ENCODE results near the gene MRRF.
A peak's percentile ranks its signal among the peaks of the same experiment; 100 is the strongest.

Gene MRRF

GRCh38 chr9:122256206-122256605 lies 8.5 kb upstream of the MRRF start:
- no peak overlapping the region for H3K4me3 ChIP-seq
- no peak overlapping the region for H3K9ac ChIP-seq (ENCODE audit: insufficient read length)
- no peak overlapping the region for H3K27ac ChIP-seq
- no peak for DNase-seq (ENCODE audit: low read depth, low spot score)
- TF ChIP-seq FOXP2 (optimal IDR thresholded peaks at IDR 0.05; ENCODE audit: control extremely low read depth, extremely low read length, insufficient read depth) (no peak), EZH2 (IDR thresholded peaks at IDR 0.05) (no peak), POLR2AphosphoS5 (IDR thresholded peaks at IDR 0.05; ENCODE audit: borderline replicate concordance, low read depth, low read length) (no peak)
- peaks cover 64% of the 10 kb centered on the region for H3K36me3 ChIP-seq (ENCODE audit: insufficient read depth, low read length)
- no peaks in the 10 kb centered on the region for H3K9me3 ChIP-seq (ENCODE audit: low read depth, low read length)

GRCh38 chr9:122258886-122259415 lies 5.7 kb upstream of the MRRF start:
- Histone ChIP-seq H3K9ac (ENCODE audit: insufficient read length) (no peak overlapping the region), H3K9me3 (ENCODE audit: low read depth, low read length) (no peaks in the 10 kb centered on the region), H3K27ac (no peak overlapping the region), H3K4me3 (no peak overlapping the region), H3K36me3 (ENCODE audit: insufficient read depth, low read length) (peaks cover 46% of the 10 kb centered on the region)
- TF ChIP-seq FOXP2 (optimal IDR thresholded peaks at IDR 0.05; ENCODE audit: control extremely low read depth, extremely low read length, insufficient read depth) (no peak), POLR2AphosphoS5 (IDR thresholded peaks at IDR 0.05; ENCODE audit: borderline replicate concordance, low read depth, low read length) (no peak), EZH2 (IDR thresholded peaks at IDR 0.05) (no peak)
- no peak for DNase-seq (ENCODE audit: low read depth, low spot score)

- Histone ChIP-seq H3K27ac (no peak overlapping the region), H3K36me3 (ENCODE audit: insufficient read depth, low read length) (peaks cover 39% of the 10 kb centered on the region), H3K4me3 (no peak overlapping the region), H3K9me3 (ENCODE audit: low read depth, low read length) (no peaks in the 10 kb centered on the region), H3K9ac (ENCODE audit: insufficient read length) (no peak overlapping the region)
- TF ChIP-seq FOXP2 (optimal IDR thresholded peaks at IDR 0.05; ENCODE audit: control extremely low read depth, extremely low read length, insufficient read depth) (no peak), POLR2AphosphoS5 (IDR thresholded peaks at IDR 0.05; ENCODE audit: borderline replicate concordance, low read depth, low read length) (no peak), EZH2 (IDR thresholded peaks at IDR 0.05) (no peak)
- DNase-seq (ENCODE audit: low read depth, low spot score) = no peak
These were observed 3.2 kb upstream of the MRRF start for GRCh38 chr9:122261469-122261881.

- no peak for DNase-seq (ENCODE audit: low read depth, low spot score)
- no peak overlapping the region for H3K9ac ChIP-seq (ENCODE audit: insufficient read length)
These were observed 2.6 kb upstream of the MRRF start for GRCh38 chr9:122262073-122262472.

GRCh38 chr9:122263699-122264349 lies 858 bp upstream of the MRRF start:
- peak overlapping the region; percentile 88 for H3K4me3 ChIP-seq
- peak overlapping the region; percentile 91 for H3K9ac ChIP-seq (ENCODE audit: insufficient read length)
- TF ChIP-seq POLR2AphosphoS5 (IDR thresholded peaks at IDR 0.05; ENCODE audit: borderline replicate concordance, low read depth, low read length) (no peak), EZH2 (IDR thresholded peaks at IDR 0.05) (no peak), FOXP2 (optimal IDR thresholded peaks at IDR 0.05; ENCODE audit: control extremely low read depth, extremely low read length, insufficient read depth) (no peak)
- no peak for DNase-seq (ENCODE audit: low read depth, low spot score)
- peaks cover 27% of the 10 kb centered on the region for H3K36me3 ChIP-seq (ENCODE audit: insufficient read depth, low read length)
- no peaks in the 10 kb centered on the region for H3K9me3 ChIP-seq (ENCODE audit: low read depth, low read length)
- 0 out of 2 replicates have a peak overlapping the region, but pooled peaks have one; percentile 42 for H3K27ac ChIP-seq

More at GRCh38 chr9:122262073-122262472, 2.6 kb upstream of the MRRF start:
- TF ChIP-seq FOXP2 (optimal IDR thresholded peaks at IDR 0.05; ENCODE audit: control extremely low read depth, extremely low read length, insufficient read depth) (no peak), EZH2 (IDR thresholded peaks at IDR 0.05) (no peak), POLR2AphosphoS5 (IDR thresholded peaks at IDR 0.05; ENCODE audit: borderline replicate concordance, low read depth, low read length) (no peak)
- no peak overlapping the region for H3K4me3 ChIP-seq
- peaks cover 39% of the 10 kb centered on the region for H3K36me3 ChIP-seq (ENCODE audit: insufficient read depth, low read length)
- H3K9me3 ChIP-seq (ENCODE audit: low read depth, low read length) = no peaks in the 10 kb centered on the region
- H3K27ac ChIP-seq = no peak overlapping the region

GRCh38 chr9:122265149-122265915 lies 650 bp downstream of the MRRF start:
- peaks cover 16% of the 10 kb centered on the region for H3K36me3 ChIP-seq (ENCODE audit: insufficient read depth, low read length)
- no peak for TF ChIP-seq EZH2 (IDR thresholded peaks at IDR 0.05)
- no peak for TF ChIP-seq POLR2AphosphoS5 (IDR thresholded peaks at IDR 0.05; ENCODE audit: borderline replicate concordance, low read depth, low read length)
- no peak for TF ChIP-seq FOXP2 (optimal IDR thresholded peaks at IDR 0.05; ENCODE audit: control extremely low read depth, extremely low read length, insufficient read depth)
- H3K9ac ChIP-seq (ENCODE audit: insufficient read length) = peak overlapping the region; percentile 91
- H3K9me3 ChIP-seq (ENCODE audit: low read depth, low read length) = no peaks in the 10 kb centered on the region
- peak overlapping the region; percentile 60 for H3K27ac ChIP-seq
- H3K4me3 ChIP-seq = peak overlapping the region; percentile 88
- no peak for DNase-seq (ENCODE audit: low read depth, low spot score)

- DNase-seq (ENCODE audit: low read depth, low spot score) = no peak
- no peak for TF ChIP-seq EZH2 (IDR thresholded peaks at IDR 0.05)
- TF ChIP-seq FOXP2 (optimal IDR thresholded peaks at IDR 0.05; ENCODE audit: control extremely low read depth, extremely low read length, insufficient read depth) = no peak
- no peak for TF ChIP-seq POLR2AphosphoS5 (IDR thresholded peaks at IDR 0.05; ENCODE audit: borderline replicate concordance, low read depth, low read length)
- no peak overlapping the region for H3K27ac ChIP-seq
- no peaks in the 10 kb centered on the region for H3K9me3 ChIP-seq (ENCODE audit: low read depth, low read length)
- H3K4me3 ChIP-seq = no peak overlapping the region
- H3K9ac ChIP-seq (ENCODE audit: insufficient read length) = no peak overlapping the region
- peaks cover 32% of the 10 kb centered on the region for H3K36me3 ChIP-seq (ENCODE audit: insufficient read depth, low read length)
These were observed 3.5 kb downstream of the MRRF start for GRCh38 chr9:122268041-122268814.

GRCh38 chr9:122274055-122274454 lies 9.4 kb downstream of the MRRF start:
- Histone ChIP-seq H3K9me3 (ENCODE audit: low read depth, low read length) (peaks cover 17% of the 10 kb centered on the region), H3K4me3 (no peak overlapping the region), H3K36me3 (ENCODE audit: insufficient read depth, low read length) (peaks cover 85% of the 10 kb centered on the region), H3K27ac (no peak overlapping the region), H3K9ac (ENCODE audit: insufficient read length) (no peak overlapping the region)
- DNase-seq (ENCODE audit: low read depth, low spot score) = no peak
- no peak for TF ChIP-seq FOXP2 (optimal IDR thresholded peaks at IDR 0.05; ENCODE audit: control extremely low read depth, extremely low read length, insufficient read depth)
- no peak for TF ChIP-seq EZH2 (IDR thresholded peaks at IDR 0.05)
- no peak for TF ChIP-seq POLR2AphosphoS5 (IDR thresholded peaks at IDR 0.05; ENCODE audit: borderline replicate concordance, low read depth, low read length)
